Activated naive CD8-positive, alpha-beta T cell treated with anti-CD3 and anti-CD28 coated beads, Interleukin-2, amount 10 ng/mL, durations not matched to agents 7 days and 5 days (primary cell): ENCODE results near the gene ADD2. TPM values are rescaled to one million over a fixed set of nuclear protein-coding genes. Genes with fewer than 3 reads are reported as not detected.

Experiments used
- total RNA-seq, 2 experiments: library from RNA; stranded (reverse); gene quantifications; one replicate each; pipeline ENCODE4 v1.2.3, GENCODE V29; 2021

Gene ADD2
- total RNA-seq, 2 experiments from 2014 or later: 20.9 to 25.7 TPM

Other genes with a start within 250 kb of the ADD2 start
- gene TGFA, start 214.4 kb downstream of the ADD2 start, total RNA-seq: 1 to 10 TPM in 1 of 2 experiments, under 1 TPM in 1; 0.86 to 1.0 TPM
- gene FIGLA, start 22.4 kb upstream of the ADD2 start, total RNA-seq: not detected
- gene CLEC4F, start 52.4 kb upstream of the ADD2 start, total RNA-seq: not detected
- not detected for gene CD207, start 67.6 kb upstream of the ADD2 start, total RNA-seq
- not detected for gene VAX2, start 132.4 kb upstream of the ADD2 start, total RNA-seq
- not detected for gene ATP6V1B1, start 167.7 kb upstream of the ADD2 start, total RNA-seq
- under 1 TPM; 0.28 to 0.33 TPM for gene ANKRD53, start 210.4 kb upstream of the ADD2 start, total RNA-seq
- gene TEX261, start 226.7 kb upstream of the ADD2 start, total RNA-seq: 10 to 100 TPM; 51.7 to 55.5 TPM